Sigmoid colon (tissue), 7 donors: ENCODE data around the gene KRTAP10-5. TPM values are rescaled to one million over a fixed set of nuclear protein-coding genes. Genes with fewer than 3 reads are reported as not detected.
A peak's percentile ranks its signal among the peaks of the same experiment; 100 is the strongest.

ENCODE experiments used
- DNase-seq: peaks from one replicate; pipeline ENCODE4 v3.0.0-alpha.2; 2019
- H3K27ac ChIP-seq, 4 donors: fragments of 200-600 bp; sonication (generic); one replicate each; pipeline ENCODE4 v1.5.1; 2016 to 2019; ENCODE audit warnings: mild to moderate bottlenecking in 1 of 4
- H3K27me3 ChIP-seq, 3 donors: fragments of 200-600 bp; sonication (generic); one replicate each; pipeline ENCODE4 v1.5.1; 2019; ENCODE audit warnings: mild to moderate bottlenecking in 1 of 3
- H3K36me3 ChIP-seq, 4 donors: fragments of 200-600 bp; sonication (generic); one replicate each; pipeline ENCODE4 v1.5.1; 2016 to 2019
- H3K4me1 ChIP-seq, 4 donors: fragments of 200-600 bp; sonication (generic); one replicate each; pipeline ENCODE4 v1.5.1; 2017 to 2019
- H3K4me3 ChIP-seq, 4 donors: fragments of 200-600 bp; sonication (generic); one replicate each; pipeline ENCODE4 v1.5.1; 2017 to 2019; ENCODE audit warnings: mild to moderate bottlenecking in 2 of 4, moderate library complexity in 1 of 4
- H3K9me3 ChIP-seq, 4 donors: fragments of 200-600 bp in 3 of 4; sonication (generic) in 3 of 4; one replicate each; pipeline versions ENCODE4 v1.5.1 to v1.6.1; 2013 to 2019
- EP300 ChIP-seq, 4 donors: sonication (generic); formaldehyde crosslinking; IDR thresholded peaks; one replicate each; pipeline ENCODE4 v1.6.1; 2017; ENCODE audit warnings: antibody characterized with exemption in 4 of 4
- POLR2A ChIP-seq, 2 donors: fragments of 450-650 bp; IDR thresholded peaks; one replicate each; pipeline ENCODE4 v1.6.1; 2016; ENCODE audit warnings: antibody characterized with exemption in 2 of 2, mild to moderate bottlenecking in 2 of 2, moderate library complexity in 2 of 2
- POLR2AphosphoS5 ChIP-seq, 4 donors: sonication (generic); formaldehyde crosslinking; IDR thresholded peaks; one replicate each; pipeline ENCODE4 v1.6.1; 2017; ENCODE audit warnings: antibody characterized with exemption in 4 of 4
- WGBS, 2 donors: extraction: QIAGEN DNeasy Blood & Tissue Kit; methylation state at CpG; one replicate each; pipeline ENCODE4 v1.1.7; 2013; 5-methylcytosine and 5-hydroxymethylcytosine counted together
- intact Hi-C: fragments of 100-400 bp; cut with DNase I; formaldehyde crosslinking; loops from one replicate; pipeline ENCODE4 v1.15.1; 2023
- polyA plus RNA-seq, 3 donors: library from polyadenylated mRNA; stranded (reverse); fragments of 200-250 nt; gene quantifications; one replicate each; pipeline ENCODE4 v1.2.3, GENCODE V29; 2013
- total RNA-seq, 4 donors: library from RNA; depleted of rRNA; stranded (reverse); fragments of >200 nt; gene quantifications; one replicate each; pipeline ENCODE4 v1.1.0, GENCODE V29; 2016
- TF ChIP-seq, protein P1 (sequence below), 4 experiments: fragments of 450-650 bp in 3 of 4; fragments of 200-600 bp in 1 of 4; IDR thresholded peaks; one replicate each; pipeline ENCODE4 v1.5.1; 2016 to 2019; ENCODE audit warnings: antibody characterized with exemption in 4 of 4, mild to moderate bottlenecking in 3 of 4, moderate library complexity in 2 of 4
- donor health status: healthy with polysubstance abuse.
- donor health status: Bipolar disorder and iron deficiency.
- donor health status: healthy.

Gene KRTAP10-5
- total and polyA plus RNA-seq, 7 donors, result not detected

DNA sequence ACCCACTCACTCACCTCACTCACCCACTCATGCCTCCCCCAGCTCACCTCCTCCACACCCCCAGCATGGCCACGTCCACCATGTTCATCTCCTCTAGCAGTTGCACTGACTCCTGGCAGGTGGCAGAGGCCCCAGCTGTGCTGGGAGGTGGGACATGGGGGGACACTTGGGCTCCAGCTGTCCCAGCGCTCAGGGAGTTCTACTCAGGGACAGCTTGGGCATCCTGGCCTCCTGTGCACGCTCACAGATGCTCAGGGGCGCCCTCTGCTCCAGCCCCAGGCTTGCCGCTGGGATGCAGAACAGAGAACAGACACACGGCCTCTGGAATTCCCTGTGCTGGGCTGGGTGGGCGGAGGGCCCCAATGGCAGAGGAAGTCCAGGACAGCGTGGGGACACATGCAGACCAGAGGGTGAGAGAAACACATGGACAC is 36.7 kb upstream of the KRTAP10-5 start:
- peaks cover 0 to 22% (median 9%) of the 10 kb centered on the region in 3 donors for H3K27me3 ChIP-seq
- no peaks in the 10 kb centered on the region for H3K36me3 ChIP-seq
- TF ChIP-seq EP300 (IDR thresholded peaks at IDR 0.05) (no peak), POLR2AphosphoS5 (IDR thresholded peaks at IDR 0.05) (no peak), POLR2A (IDR thresholded peaks at IDR 0.05) (no peak)
- TF ChIP-seq, protein P1, sequence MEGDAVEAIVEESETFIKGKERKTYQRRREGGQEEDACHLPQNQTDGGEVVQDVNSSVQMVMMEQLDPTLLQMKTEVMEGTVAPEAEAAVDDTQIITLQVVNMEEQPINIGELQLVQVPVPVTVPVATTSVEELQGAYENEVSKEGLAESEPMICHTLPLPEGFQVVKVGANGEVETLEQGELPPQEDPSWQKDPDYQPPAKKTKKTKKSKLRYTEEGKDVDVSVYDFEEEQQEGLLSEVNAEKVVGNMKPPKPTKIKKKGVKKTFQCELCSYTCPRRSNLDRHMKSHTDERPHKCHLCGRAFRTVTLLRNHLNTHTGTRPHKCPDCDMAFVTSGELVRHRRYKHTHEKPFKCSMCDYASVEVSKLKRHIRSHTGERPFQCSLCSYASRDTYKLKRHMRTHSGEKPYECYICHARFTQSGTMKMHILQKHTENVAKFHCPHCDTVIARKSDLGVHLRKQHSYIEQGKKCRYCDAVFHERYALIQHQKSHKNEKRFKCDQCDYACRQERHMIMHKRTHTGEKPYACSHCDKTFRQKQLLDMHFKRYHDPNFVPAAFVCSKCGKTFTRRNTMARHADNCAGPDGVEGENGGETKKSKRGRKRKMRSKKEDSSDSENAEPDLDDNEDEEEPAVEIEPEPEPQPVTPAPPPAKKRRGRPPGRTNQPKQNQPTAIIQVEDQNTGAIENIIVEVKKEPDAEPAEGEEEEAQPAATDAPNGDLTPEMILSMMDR (IDR thresholded peaks at IDR 0.05), result no peak
- no peaks in the 10 kb centered on the region for H3K4me1 ChIP-seq
- DNase-seq, result peak; percentile 55
- H3K9me3 ChIP-seq, result peaks cover 0 to 5% (median 1%) of the 10 kb centered on the region in 4 donors
- intact Hi-C loops, result no loop called here
- H3K27ac ChIP-seq, result no peak overlapping the region
- no peak overlapping the region for H3K4me3 ChIP-seq
- 63 to 71% methylated on average over 8 of the region's 8 CpGs for WGBS, 2 donors

DNA sequence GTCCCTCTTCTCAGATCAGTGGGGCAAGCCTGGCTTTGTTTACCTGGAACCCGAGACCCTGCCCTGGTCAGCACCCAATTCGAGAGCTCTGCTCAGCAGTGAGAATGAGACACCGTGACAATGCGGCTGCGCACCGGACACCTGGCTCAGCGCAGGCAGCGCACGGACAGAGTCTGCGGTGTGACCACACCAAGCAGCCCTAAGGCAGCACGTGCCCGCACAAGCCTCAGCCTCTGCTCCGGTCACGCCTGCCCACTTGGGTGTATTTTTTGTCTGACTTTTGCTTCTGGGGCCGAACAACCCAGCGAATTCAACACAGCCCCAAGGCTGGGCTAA is 36.2 kb upstream of the KRTAP10-5 start:
- no peaks in the 10 kb centered on the region for H3K36me3 ChIP-seq
- WGBS, 2 donors, result 82 to 83% methylated on average over 16 of the region's 16 CpGs
- DNase-seq, result no peak
- H3K27ac ChIP-seq, result no peak overlapping the region
- H3K27me3 ChIP-seq, result peaks cover 0 to 23% (median 9%) of the 10 kb centered on the region in 3 donors
- peaks cover 0 to 7% (median 3%) of the 10 kb centered on the region in 4 donors for H3K9me3 ChIP-seq
- intact Hi-C loops, result no loop called here
- H3K4me1 ChIP-seq, result no peaks in the 10 kb centered on the region
- no peak for TF ChIP-seq POLR2AphosphoS5 (IDR thresholded peaks at IDR 0.05)
- TF ChIP-seq, protein P1 (IDR thresholded peaks at IDR 0.05), result no peak
- no peak for TF ChIP-seq EP300 (IDR thresholded peaks at IDR 0.05)
- TF ChIP-seq POLR2A (IDR thresholded peaks at IDR 0.05), result no peak
- no peak overlapping the region for H3K4me3 ChIP-seq

DNA sequence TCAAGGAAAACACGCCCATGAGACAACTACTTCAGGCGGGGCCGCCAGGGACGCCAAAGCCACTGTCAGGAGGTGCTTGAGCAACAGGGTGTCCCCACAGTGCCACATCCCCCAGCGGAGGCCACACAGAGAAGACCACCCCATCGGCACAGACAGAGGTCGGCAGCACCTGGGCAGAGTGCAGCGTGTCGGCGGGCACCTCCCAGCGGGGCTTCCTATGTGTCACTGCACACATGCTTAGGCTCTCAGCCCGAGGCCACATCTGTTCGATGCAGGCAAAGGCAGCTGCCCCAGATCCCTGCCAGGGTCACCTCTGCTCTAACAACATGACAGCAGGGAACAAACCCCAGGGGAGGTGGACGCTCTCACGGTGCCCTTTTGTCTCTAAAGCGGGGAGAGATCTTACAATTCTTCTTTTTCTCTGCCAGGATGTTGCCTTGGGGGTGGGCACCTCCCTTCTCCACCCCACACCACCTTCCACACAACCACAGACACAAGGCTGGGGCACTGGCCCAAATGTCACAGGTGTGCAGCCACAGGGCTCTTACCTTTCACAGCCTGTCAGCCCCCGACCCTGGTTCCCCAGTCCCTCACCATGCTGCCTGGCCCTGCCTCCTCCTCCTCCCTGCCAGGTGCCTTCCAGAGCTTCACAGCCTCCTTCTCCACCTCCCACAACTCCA is 35.6 kb upstream of the KRTAP10-5 start:
- H3K27me3 ChIP-seq, result peaks cover 0 to 23% (median 9%) of the 10 kb centered on the region in 3 donors
- intact Hi-C loops, result no loop called here
- DNase-seq, result no peak
- peaks cover 0 to 11% (median 3%) of the 10 kb centered on the region in 4 donors for H3K9me3 ChIP-seq
- H3K27ac ChIP-seq, result no peak overlapping the region
- no peaks in the 10 kb centered on the region for H3K4me1 ChIP-seq
- TF ChIP-seq POLR2AphosphoS5 (IDR thresholded peaks at IDR 0.05), result no peak
- TF ChIP-seq, protein P1 (IDR thresholded peaks at IDR 0.05), result no peak
- no peak overlapping the region for H3K4me3 ChIP-seq
- H3K36me3 ChIP-seq, result no peaks in the 10 kb centered on the region
- WGBS, 2 donors, result 77 to 83% methylated on average over 17 of the region's 17 CpGs

DNA sequence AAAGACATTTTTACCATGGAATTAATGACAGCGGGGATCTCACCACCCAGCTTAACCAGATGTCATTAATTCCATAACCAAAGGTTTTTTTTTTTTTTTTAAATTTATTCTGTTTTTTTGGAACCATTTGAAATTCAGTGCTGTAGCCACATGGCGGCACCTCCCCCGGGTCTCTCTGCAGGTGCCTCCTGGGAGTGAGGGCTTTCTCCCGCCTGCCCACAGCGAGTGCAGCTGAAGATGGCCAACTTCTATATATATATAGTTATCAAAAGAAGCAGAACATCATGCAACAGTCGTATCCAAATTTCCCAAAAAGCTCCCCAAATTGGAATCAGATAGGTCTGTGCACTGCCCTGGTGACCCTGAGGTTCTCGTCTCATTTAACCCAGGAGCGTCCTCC is 35.1 kb upstream of the KRTAP10-5 start:
- no peaks in the 10 kb centered on the region for H3K36me3 ChIP-seq
- TF ChIP-seq POLR2AphosphoS5 (IDR thresholded peaks at IDR 0.05) (no peak), POLR2A (IDR thresholded peaks at IDR 0.05) (no peak), EP300 (IDR thresholded peaks at IDR 0.05) (no peak)
- TF ChIP-seq, protein P1 (IDR thresholded peaks at IDR 0.05), result no peak

More for the DNA sequence above, 35.1 kb upstream of the KRTAP10-5 start:
- peaks cover 0 to 11% (median 3%) of the 10 kb centered on the region in 4 donors for H3K9me3 ChIP-seq
- H3K27me3 ChIP-seq, result peaks cover 0 to 23% (median 9%) of the 10 kb centered on the region in 3 donors
- no peak for DNase-seq
- intact Hi-C loops, result no loop called here
- H3K4me3 ChIP-seq, result no peak overlapping the region
- WGBS, 2 donors, result 75 to 83% methylated on average over 8 of the region's 8 CpGs
- no peak overlapping the region for H3K27ac ChIP-seq
- H3K4me1 ChIP-seq, result no peaks in the 10 kb centered on the region
